ENCODE results near the gene TACO1.

GRCh38 chr17:63635290-63635689 is 34.6 kb downstream of the TACO1 start:
- TF ChIP-seq POLR2A (IDR thresholded peaks at IDR 0.05) = no peak
- TF ChIP-seq CTCF (IDR thresholded peaks at IDR 0.05) = no peak
- TF ChIP-seq EP300 (IDR thresholded peaks at IDR 0.05) = no peak

Data from sigmoid colon (tissue), 4 donors.